ENCODE results near the gene ROR1.
A peak's percentile ranks its signal among the peaks of the same experiment; 100 is the strongest.

ROR1 gene

GRCh38 chr1:63913533-63913932 lies 139.7 kb downstream of the ROR1 start:
- TF ChIP-seq, protein P1, sequence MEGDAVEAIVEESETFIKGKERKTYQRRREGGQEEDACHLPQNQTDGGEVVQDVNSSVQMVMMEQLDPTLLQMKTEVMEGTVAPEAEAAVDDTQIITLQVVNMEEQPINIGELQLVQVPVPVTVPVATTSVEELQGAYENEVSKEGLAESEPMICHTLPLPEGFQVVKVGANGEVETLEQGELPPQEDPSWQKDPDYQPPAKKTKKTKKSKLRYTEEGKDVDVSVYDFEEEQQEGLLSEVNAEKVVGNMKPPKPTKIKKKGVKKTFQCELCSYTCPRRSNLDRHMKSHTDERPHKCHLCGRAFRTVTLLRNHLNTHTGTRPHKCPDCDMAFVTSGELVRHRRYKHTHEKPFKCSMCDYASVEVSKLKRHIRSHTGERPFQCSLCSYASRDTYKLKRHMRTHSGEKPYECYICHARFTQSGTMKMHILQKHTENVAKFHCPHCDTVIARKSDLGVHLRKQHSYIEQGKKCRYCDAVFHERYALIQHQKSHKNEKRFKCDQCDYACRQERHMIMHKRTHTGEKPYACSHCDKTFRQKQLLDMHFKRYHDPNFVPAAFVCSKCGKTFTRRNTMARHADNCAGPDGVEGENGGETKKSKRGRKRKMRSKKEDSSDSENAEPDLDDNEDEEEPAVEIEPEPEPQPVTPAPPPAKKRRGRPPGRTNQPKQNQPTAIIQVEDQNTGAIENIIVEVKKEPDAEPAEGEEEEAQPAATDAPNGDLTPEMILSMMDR (conservative IDR thresholded peaks at IDR 0.05; ENCODE audit: low read depth, low read length) = no peak
- no peak for DNase-seq (ENCODE audit: low read depth)
- no peak overlapping the region for H3K4me3 ChIP-seq (ENCODE audit: low read length)

GRCh38 chr1:63914241-63914640 lies 140.4 kb downstream of the ROR1 start:
- TF ChIP-seq, protein P1 (conservative IDR thresholded peaks at IDR 0.05; ENCODE audit: low read depth, low read length) = no peak
- no peak overlapping the region for H3K4me3 ChIP-seq (ENCODE audit: low read length)
- DNase-seq (ENCODE audit: low read depth) = no peak

DNA sequence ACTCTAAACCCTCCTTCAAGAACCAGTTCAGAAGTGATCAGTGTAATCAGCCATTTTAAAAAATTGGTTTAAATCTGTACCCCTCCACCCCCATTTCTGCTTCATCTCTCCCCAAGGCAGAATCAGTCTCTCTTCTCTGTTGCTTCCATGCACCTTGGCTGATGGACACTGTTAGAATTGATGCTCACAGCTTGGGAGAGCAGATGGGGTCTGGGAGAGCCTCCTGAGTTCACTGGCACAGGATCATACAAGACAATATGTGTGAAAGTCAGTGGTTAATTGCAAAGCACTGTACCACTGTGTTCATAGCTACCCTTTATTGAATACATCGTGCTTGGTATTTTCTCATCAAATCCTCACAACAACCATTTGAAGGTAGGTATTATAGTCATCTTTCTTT lies 140.9 kb downstream of the ROR1 start:
- no peak overlapping the region for H3K4me3 ChIP-seq (ENCODE audit: low read length)
- TF ChIP-seq, protein P1 (conservative IDR thresholded peaks at IDR 0.05; ENCODE audit: low read depth, low read length) = no peak
- DNase-seq (ENCODE audit: low read depth) = no peak

DNA sequence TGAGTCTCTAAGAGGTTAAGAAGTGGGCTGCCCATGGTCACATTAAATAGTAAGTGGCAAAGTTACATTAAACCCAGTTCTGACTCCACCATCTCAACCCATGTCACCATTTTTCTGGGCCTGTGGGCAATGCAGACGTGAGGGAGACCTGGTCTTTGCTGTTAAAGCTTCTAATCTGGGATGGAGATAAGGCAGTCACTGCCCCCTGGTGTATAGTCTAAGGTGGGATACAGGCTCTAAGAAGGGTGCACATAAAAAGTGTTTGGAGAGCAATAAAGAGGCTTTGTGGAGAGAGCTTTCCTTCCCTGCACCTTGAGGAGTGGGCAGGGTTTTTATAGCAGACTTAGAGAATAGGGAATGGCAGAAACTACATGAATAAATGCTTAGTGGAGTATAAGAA lies 141.3 kb downstream of the ROR1 start:
- H3K4me3 ChIP-seq (ENCODE audit: low read length) = no peak overlapping the region
- DNase-seq (ENCODE audit: low read depth) = no peak
- TF ChIP-seq, protein P1 (conservative IDR thresholded peaks at IDR 0.05; ENCODE audit: low read depth, low read length) = peak; percentile 56

GRCh38 chr1:63916485-63917360 lies 142.9 kb downstream of the ROR1 start:
- DNase-seq (ENCODE audit: low read depth) = no peak
- no peak overlapping the region for H3K4me3 ChIP-seq (ENCODE audit: low read length)
- TF ChIP-seq, protein P1 (conservative IDR thresholded peaks at IDR 0.05; ENCODE audit: low read depth, low read length) = no peak

DNA sequence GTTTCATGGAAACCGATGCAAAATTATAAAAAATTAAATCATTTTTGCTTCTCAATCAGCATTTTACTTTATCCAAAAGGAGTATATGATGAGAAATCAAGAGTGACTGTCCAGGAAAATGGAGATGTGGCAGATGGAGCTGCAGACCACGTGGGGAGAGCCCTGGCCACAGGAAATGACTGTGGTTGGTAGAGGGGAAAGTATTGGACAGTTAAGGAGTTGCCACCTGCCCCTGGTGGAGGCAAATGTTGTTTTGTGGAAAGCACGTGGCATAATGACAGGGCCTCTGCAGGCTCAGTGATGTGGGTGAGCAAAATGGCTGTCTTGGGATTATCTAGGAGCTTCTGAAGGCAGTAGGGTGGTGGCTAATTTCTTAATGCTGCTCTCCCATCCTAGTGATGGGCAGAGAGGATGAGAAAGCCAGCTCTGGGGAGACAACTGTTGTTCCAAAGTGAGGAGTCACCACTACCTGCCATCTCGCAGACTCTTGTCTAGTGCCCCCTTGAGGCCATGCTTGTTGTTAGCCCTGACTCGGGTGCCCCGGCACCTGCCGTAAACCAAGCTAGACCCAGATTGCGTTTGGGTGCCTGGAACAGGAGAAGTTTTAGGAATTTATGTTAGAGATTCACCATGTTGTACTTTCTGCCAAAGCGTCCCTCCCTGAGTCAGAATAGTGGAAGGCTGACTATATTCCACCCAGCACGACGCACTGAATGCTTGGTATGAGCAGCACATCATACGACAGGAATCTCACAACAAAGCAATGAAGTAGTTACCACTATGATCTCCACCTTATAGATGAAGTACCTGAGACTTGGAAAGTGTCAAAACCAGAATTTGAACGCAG lies 144.0 kb downstream of the ROR1 start:
- DNase-seq (ENCODE audit: low read depth) = no peak
- no peak overlapping the region for H3K4me3 ChIP-seq (ENCODE audit: low read length)
- TF ChIP-seq, protein P1 (conservative IDR thresholded peaks at IDR 0.05; ENCODE audit: low read depth, low read length) = peak; percentile 30
